HepG2 (cell line): Measurements from ENCODE around the gene NDUFB6. TPM values are rescaled to one million over a fixed set of nuclear protein-coding genes. Genes with fewer than 3 reads are reported as not detected.
A peak's percentile ranks its signal among the peaks of the same experiment; 100 is the strongest.

Source experiments
- AGO2 ChIP-seq: fragments of 200-400 bp; formaldehyde crosslinking; optimal IDR thresholded peaks from 2 replicates; pipeline ENCODE3; 2017; ENCODE audit warnings: mild to moderate bottlenecking, low read depth, low read length, moderate library complexity
- AKAP8 ChIP-seq: sonication (generic); formaldehyde crosslinking; IDR thresholded peaks from 2 replicates; pipeline ENCODE4 v1.5.1; 2020; ENCODE audit warnings: mild to moderate bottlenecking, missing genetic modification reagents
- KMT2A ChIP-seq: sonication (generic); formaldehyde crosslinking; IDR thresholded peaks from 2 replicates; pipeline ENCODE4 v1.4.0; 2020; ENCODE audit warnings: missing genetic modification reagents
- PRMT3 ChIP-seq: sonication (generic); formaldehyde crosslinking; IDR thresholded peaks from 2 replicates; pipeline ENCODE4 v1.8.1; 2022; ENCODE audit warnings: low read depth, mild to moderate bottlenecking, moderate library complexity, missing genetic modification reagents, borderline replicate concordance
- PRPF4 ChIP-seq: fragments of 200-400 bp; formaldehyde crosslinking; IDR thresholded peaks from 2 replicates; pipeline ENCODE4 v1.6.1; 2016; ENCODE audit warnings: low read length, low read depth; ENCODE audit not compliant: poor library complexity, severe bottlenecking
- RBFOX2 ChIP-seq: fragments of 200-400 bp; formaldehyde crosslinking; IDR thresholded peaks from 2 replicates; pipeline ENCODE4 v1.6.1; 2017; ENCODE audit warnings: low read depth, mild to moderate bottlenecking, low read length
- SSRP1 ChIP-seq: IDR thresholded peaks from 2 replicates; pipeline ENCODE4 v1.6.1; 2016; ENCODE audit warnings: control low read depth
- TOPORS ChIP-seq: sonication (generic); formaldehyde crosslinking; IDR thresholded peaks from 2 replicates; pipeline ENCODE4 v1.8.0; 2023; ENCODE audit warnings: mild to moderate bottlenecking, missing genetic modification reagents
- ZBTB26 ChIP-seq: IDR thresholded peaks from 2 replicates; pipeline ENCODE4 v1.6.1; 2016; ENCODE audit warnings: missing compliant biosample characterization, missing genetic modification reagents, borderline replicate concordance
- ZNF782 ChIP-seq: sonication (generic); formaldehyde crosslinking; IDR thresholded peaks from 2 replicates; pipeline ENCODE4 v1.4.0; 2020; ENCODE audit warnings: missing genetic modification reagents, mild to moderate bottlenecking, borderline replicate concordance
- polyA plus RNA-seq, 8 experiments: library from polyadenylated mRNA; depleted of rRNA in 3 of 8; stranded (reverse) in 7 of 8; unstranded in 1 of 8; fragments of >200 nt; fragmentation: Illumina TruSeq in 4 of 8; extraction: Trizol in 4 of 8; gene quantifications; 2 replicates each; pipeline versions ENCODE4 v1.2.1 to v1.2.3, GENCODE V29; 2011 to 2016; ENCODE audit warnings: low read depth in 4 of 8, missing spikeins in 1 of 8, mixed read lengths in 1 of 8; ENCODE audit not compliant: insufficient read depth in 1 of 8
- total RNA-seq, 5 experiments: library from RNA; depleted of rRNA; stranded (reverse); fragments of >200 nt; fragmentation: Illumina TruSeq; extraction: Trizol; gene quantifications; 2 replicates each; pipeline ENCODE4 v1.2.3, GENCODE V29; 2016; ENCODE audit warnings: low read depth in 1 of 5
- TF ChIP-seq, protein P1 (sequence below): sonication (generic); formaldehyde crosslinking; IDR thresholded peaks from 2 replicates; pipeline ENCODE4 v1.4.0; 2020; ENCODE audit warnings: missing genetic modification reagents
- TF ChIP-seq, protein P2 (sequence below): sonication (generic); formaldehyde crosslinking; IDR thresholded peaks from 2 replicates; pipeline ENCODE4 v1.4.0; 2020; ENCODE audit warnings: missing genetic modification reagents
- TF ChIP-seq, protein P3 (sequence below): sonication (generic); formaldehyde crosslinking; IDR thresholded peaks from 2 replicates; pipeline ENCODE4 v1.4.0; 2020; ENCODE audit warnings: mild to moderate bottlenecking, missing genetic modification reagents

NDUFB6 gene
- total and polyA plus RNA-seq, 2 of the 13 experiments (the other 11 are each of a cell fraction or from before 2014, with no cell fraction given), result 31.2 to 81.9 TPM

GRCh38 chr9:32526041-32526706 is 46.8 kb downstream of the NDUFB6 start, which contains the start of gene RIGI (continued):
- TF ChIP-seq ZBTB26, result no peak; the same call in 1 of the 2 replicates
- no peak for TF ChIP-seq TOPORS (CRISPR knock-in tag)
- no peak for TF ChIP-seq PRPF4
- TF ChIP-seq AKAP8, result no peak
- TF ChIP-seq SSRP1 (CRISPR knock-in tag), result no peak
- TF ChIP-seq, protein P1, sequence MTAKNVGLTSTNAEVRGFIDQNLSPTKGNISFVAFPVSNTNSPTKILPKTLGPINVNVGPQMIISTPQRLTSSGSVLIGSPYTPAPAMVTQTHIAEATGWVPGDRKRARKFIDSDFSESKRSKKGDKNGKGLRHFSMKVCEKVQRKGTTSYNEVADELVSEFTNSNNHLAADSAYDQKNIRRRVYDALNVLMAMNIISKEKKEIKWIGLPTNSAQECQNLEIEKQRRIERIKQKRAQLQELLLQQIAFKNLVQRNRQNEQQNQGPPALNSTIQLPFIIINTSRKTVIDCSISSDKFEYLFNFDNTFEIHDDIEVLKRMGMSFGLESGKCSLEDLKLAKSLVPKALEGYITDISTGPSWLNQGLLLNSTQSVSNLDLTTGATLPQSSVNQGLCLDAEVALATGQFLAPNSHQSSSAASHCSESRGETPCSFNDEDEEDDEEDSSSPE (CRISPR knock-in tag), result 0 out of 2 replicates have a peak, but pooled peaks have one; percentile 31
- peak; percentile 64 for TF ChIP-seq AGO2
- peak; percentile 97 for TF ChIP-seq KMT2A (CRISPR knock-in tag)
- TF ChIP-seq, protein P2, sequence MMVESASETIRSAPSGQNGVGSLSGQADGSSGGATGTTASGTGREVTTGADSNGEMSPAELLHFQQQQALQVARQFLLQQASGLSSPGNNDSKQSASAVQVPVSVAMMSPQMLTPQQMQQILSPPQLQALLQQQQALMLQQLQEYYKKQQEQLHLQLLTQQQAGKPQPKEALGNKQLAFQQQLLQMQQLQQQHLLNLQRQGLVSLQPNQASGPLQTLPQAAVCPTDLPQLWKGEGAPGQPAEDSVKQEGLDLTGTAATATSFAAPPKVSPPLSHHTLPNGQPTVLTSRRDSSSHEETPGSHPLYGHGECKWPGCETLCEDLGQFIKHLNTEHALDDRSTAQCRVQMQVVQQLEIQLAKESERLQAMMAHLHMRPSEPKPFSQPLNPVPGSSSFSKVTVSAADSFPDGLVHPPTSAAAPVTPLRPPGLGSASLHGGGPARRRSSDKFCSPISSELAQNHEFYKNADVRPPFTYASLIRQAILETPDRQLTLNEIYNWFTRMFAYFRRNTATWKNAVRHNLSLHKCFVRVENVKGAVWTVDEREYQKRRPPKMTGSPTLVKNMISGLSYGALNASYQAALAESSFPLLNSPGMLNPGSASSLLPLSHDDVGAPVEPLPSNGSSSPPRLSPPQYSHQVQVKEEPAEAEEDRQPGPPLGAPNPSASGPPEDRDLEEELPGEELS (CRISPR knock-in tag), result peak; percentile 18; the same call in 1 of the 2 replicates
- TF ChIP-seq PRMT3 (CRISPR knock-in tag), result 0 out of 2 replicates have a peak, but pooled peaks have one; percentile 58
- TF ChIP-seq, protein P3, sequence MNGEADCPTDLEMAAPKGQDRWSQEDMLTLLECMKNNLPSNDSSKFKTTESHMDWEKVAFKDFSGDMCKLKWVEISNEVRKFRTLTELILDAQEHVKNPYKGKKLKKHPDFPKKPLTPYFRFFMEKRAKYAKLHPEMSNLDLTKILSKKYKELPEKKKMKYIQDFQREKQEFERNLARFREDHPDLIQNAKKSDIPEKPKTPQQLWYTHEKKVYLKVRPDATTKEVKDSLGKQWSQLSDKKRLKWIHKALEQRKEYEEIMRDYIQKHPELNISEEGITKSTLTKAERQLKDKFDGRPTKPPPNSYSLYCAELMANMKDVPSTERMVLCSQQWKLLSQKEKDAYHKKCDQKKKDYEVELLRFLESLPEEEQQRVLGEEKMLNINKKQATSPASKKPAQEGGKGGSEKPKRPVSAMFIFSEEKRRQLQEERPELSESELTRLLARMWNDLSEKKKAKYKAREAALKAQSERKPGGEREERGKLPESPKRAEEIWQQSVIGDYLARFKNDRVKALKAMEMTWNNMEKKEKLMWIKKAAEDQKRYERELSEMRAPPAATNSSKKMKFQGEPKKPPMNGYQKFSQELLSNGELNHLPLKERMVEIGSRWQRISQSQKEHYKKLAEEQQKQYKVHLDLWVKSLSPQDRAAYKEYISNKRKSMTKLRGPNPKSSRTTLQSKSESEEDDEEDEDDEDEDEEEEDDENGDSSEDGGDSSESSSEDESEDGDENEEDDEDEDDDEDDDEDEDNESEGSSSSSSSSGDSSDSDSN, result 0 out of 2 replicates have a peak, but pooled peaks have one; percentile 32
- 0 out of 2 replicates have a peak, but pooled peaks have one; percentile 30 for TF ChIP-seq RBFOX2
- no peak for TF ChIP-seq ZNF782 (CRISPR knock-in tag)
